Activated T-helper 2 cell treated with anti-CD3 and anti-CD28 coated beads, Interferon-gamma antibody, Interleukin-2, Interleukin-4, amounts not matched to agents 10 μg/mL and 5 μg/mL and 100 μg/mL, durations not matched to agents 14 hours and 24 hours and 36 hours (primary cell): Measurements from ENCODE around the gene GPR78. TPM values are rescaled to one million over a fixed set of nuclear protein-coding genes. Genes with fewer than 3 reads are reported as not detected.

ENCODE experiments used
- DNase-seq: peaks from one replicate; pipeline ENCODE4 v3.0.0; 2021; ENCODE audit warnings: low spot score
- H3K27ac Mint-ChIP-seq: one replicate; pipeline ENCODE4 v1.8.0; 2021; ENCODE audit warnings: mixed read lengths
- H3K27me3 Mint-ChIP-seq: one replicate; pipeline ENCODE4 v1.8.0; 2021; ENCODE audit warnings: low read depth, mixed read lengths
- H3K36me3 Mint-ChIP-seq: one replicate; pipeline ENCODE4 v1.8.0; 2021; ENCODE audit warnings: low read depth, mixed read lengths
- H3K4me1 Mint-ChIP-seq: one replicate; pipeline ENCODE4 v1.8.0; 2021; ENCODE audit warnings: low read depth, mixed read lengths
- H3K4me3 Mint-ChIP-seq: one replicate; pipeline ENCODE4 v1.8.0; 2021; ENCODE audit warnings: low read depth, mild to moderate bottlenecking, moderate library complexity, mixed read lengths
- H3K9me3 Mint-ChIP-seq: one replicate; pipeline ENCODE4 v1.8.0; 2021; ENCODE audit warnings: mixed read lengths
- intact Hi-C: fragments of 100-400 bp; cut with micrococcal nuclease; formaldehyde crosslinking; loops from one replicate; pipeline ENCODE4 v1.15.1; 2023
- total RNA-seq: library from RNA; stranded (reverse); gene quantifications from 2 replicates; pipeline ENCODE4 v1.2.3, GENCODE V29; 2022

Gene GPR78
- total RNA-seq, 1 donor from 2014 or later, result not detected

DNA sequence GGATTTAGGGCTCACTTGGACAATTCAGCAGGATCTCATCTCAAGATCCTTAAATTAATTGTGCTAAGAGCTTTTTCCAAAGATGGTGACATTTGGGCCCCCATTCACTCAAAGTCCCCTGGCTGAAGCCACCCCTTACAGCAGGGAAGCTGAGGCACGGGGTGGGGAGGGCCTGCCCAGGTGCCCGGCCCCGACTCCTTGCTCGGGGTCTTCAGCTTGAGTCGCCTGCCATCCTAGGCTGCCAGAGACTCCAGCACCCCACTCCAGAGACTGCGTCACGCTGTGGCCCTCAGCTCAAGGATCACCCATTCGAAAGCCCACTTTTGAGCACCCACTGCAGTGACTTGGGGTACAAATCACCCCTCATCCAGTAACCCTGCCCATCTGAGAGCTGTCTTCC, 39.2 kb upstream of the GPR78 start:
- no peak for DNase-seq
- H3K4me1 Mint-ChIP-seq, result peaks cover 5% of the 10 kb centered on the region
- no peak overlapping the region for H3K27ac Mint-ChIP-seq
- no peaks in the 10 kb centered on the region for H3K27me3 Mint-ChIP-seq
- H3K4me3 Mint-ChIP-seq, result no peak overlapping the region
- intact Hi-C loops, result no loop called here
- no peaks in the 10 kb centered on the region for H3K9me3 Mint-ChIP-seq
- H3K36me3 Mint-ChIP-seq, result no peaks in the 10 kb centered on the region

DNA sequence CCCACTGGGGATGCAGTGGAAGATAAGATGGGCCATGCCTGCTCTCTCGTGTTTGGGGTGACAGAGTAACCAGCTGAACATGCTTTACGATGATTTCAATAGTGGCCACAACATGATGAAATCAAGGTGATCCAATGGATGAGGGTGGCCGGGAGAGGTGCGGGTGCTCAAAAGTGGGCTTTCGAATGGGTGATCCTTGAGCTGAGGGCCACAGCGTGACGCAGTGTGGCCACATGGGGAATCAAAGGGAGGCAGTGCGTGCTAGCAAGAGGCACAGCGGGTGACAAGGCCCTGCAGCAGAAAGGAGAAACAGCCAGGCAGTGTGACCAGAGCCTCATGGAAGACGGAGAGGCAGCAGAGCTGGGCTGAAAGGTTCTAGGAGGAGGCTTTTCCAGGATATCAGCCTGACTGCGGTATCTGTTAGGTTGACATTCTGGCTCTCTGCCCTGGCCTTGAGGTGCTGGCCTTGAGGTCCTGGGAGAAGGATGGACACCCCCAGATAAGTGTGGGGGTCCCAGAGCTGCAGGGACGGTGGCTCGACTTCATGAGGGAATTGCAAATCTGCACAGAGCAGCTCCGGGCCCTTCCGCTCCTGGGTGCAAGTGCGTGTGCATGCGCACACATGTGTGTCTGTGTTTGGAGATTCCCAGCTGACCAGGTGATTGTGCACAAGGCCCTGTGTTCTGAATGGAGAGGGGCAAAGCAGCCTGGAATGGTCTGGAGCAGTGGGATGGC, 38.0 kb upstream of the GPR78 start:
- intact Hi-C loops, result no loop called here
- no peak for DNase-seq
- Mint-ChIP-seq H3K4me3 (no peak overlapping the region), H3K27me3 (no peaks in the 10 kb centered on the region), H3K36me3 (no peaks in the 10 kb centered on the region), H3K27ac (no peak overlapping the region), H3K9me3 (no peaks in the 10 kb centered on the region), H3K4me1 (peaks cover 5% of the 10 kb centered on the region)

DNA sequence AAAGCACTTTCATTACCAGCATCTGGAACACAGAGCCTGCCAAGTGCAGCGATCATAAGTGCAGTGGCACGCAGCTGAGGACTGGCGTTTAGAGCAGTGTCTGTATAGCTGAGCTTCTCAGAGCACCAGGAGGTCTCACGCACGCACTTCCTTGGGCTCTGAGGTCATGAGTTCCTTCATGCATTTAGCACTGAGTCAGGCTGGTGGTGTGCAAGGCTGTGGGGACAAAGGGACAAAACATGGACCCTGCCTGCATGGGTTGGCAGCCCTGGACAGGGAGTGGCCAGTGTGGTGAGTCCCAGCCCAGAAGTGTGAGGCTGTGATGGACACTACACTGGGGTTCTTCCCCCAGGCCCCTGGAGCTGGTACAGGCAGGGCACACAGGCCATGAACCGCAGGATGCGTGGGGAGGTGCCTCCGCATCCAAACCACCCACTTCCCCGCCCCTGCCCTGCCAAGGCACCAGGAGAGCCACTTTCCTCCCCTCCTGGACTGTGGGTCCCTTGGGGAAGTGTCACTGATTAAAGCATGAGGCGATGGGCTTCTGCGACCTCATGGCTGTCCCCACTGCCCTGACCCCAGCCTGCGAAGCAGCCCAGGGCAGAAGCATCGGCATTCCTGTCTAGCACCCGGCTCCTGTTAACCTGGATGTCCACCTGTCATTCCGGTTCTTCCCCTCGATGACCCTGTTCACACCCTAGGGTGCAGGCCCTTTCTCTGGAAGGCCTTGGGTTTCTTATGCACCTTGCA, 37.2 kb upstream of the GPR78 start:
- Mint-ChIP-seq H3K4me1 (peaks cover 5% of the 10 kb centered on the region), H3K36me3 (no peaks in the 10 kb centered on the region), H3K4me3 (no peak overlapping the region), H3K9me3 (no peaks in the 10 kb centered on the region), H3K27me3 (no peaks in the 10 kb centered on the region), H3K27ac (no peak overlapping the region)
- DNase-seq, result no peak
- intact Hi-C loops, result no loop called here

DNA sequence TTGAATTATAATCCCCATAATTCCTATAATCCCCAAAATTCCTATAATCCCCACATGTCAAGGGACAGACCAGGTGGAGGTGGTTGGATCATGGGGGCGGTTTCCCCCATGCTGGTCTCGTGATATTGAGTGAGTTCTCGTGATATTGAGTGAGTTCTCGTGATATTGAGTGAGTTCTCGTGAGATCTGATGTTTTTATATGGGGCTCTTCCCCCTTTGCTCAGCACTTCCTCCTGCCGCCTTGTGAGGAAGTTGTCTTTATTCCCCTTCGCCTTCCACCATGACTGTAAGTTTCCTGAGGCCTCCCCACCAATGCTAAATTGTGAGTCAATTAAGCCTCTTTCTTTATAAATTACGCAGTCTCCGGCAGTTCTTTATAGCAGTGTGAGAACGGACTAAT, 36.6 kb upstream of the GPR78 start:
- H3K4me1 Mint-ChIP-seq, result peaks cover 5% of the 10 kb centered on the region
- no peak for DNase-seq
- no peaks in the 10 kb centered on the region for H3K9me3 Mint-ChIP-seq
- H3K27me3 Mint-ChIP-seq, result no peaks in the 10 kb centered on the region
- H3K27ac Mint-ChIP-seq, result no peak overlapping the region
- H3K36me3 Mint-ChIP-seq, result no peaks in the 10 kb centered on the region
- intact Hi-C loops, result no loop called here
- H3K4me3 Mint-ChIP-seq, result no peak overlapping the region

DNA sequence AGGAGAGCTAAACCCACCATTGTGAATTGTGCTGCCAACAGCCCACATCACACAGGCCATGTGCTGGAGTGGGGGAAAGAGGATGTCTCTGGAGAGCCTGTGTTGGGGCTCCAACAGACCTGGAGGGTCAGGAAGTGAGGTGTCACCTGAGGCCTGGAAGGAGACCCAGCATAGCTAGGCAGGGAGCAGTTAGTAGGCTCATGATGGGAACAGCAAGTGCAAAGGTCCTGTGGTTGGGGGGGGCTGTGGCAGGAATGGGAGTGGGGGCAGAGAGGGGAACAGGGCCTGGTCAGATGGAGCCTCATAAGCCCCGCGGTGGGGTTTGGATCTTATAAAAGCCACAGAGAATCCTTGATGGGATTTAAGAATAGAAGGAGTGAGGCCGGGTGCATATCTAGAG, 35.9 kb upstream of the GPR78 start:
- no peaks in the 10 kb centered on the region for H3K27me3 Mint-ChIP-seq
- DNase-seq, result no peak
- intact Hi-C loops, result no loop called here
- peaks cover 5% of the 10 kb centered on the region for H3K4me1 Mint-ChIP-seq
- no peaks in the 10 kb centered on the region for H3K36me3 Mint-ChIP-seq
- H3K9me3 Mint-ChIP-seq, result no peaks in the 10 kb centered on the region
- H3K4me3 Mint-ChIP-seq, result no peak overlapping the region
- H3K27ac Mint-ChIP-seq, result no peak overlapping the region

DNA sequence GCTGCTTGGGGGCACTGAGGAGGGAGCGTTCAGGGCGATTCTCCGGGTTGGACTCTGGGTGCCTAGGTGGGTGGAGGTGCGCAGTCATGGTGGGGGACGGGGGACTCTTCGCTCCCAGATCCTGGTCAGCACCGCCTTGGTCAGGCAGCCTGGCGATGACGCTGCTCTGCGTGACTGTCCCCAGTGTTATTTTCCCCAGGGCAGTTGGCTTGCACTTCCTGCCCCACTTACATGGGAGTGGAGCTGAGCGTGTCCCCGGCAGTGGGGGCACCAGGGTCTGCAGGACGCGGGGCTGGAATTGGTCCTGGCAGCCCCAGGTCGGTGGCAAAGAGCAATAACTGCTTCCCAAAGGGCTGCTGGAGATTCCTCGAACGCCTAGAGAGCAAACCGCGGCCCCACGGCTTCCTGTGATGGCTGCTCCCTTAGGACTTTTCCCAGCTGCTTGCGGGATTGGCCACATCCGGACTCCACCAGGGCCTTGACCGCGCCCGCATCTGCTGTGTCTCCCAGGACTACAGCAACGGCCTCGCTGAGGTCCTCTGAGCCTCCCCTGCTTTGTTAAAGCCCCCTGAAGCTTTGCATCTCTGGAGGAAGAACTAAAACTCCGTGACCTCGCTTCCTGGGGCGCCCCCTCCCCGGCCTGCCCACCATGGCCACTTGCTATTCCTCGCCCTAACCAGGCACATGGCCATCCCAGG, 35.3 kb upstream of the GPR78 start:
- intact Hi-C loops, result loop anchor here (5.0 kb wide), 1 partner anchor 78 kb away; no protein-coding TSS in a partner anchor
- Mint-ChIP-seq H3K27ac (no peak overlapping the region), H3K36me3 (no peaks in the 10 kb centered on the region), H3K4me3 (no peak overlapping the region), H3K4me1 (peaks cover 4% of the 10 kb centered on the region), H3K9me3 (no peaks in the 10 kb centered on the region), H3K27me3 (no peaks in the 10 kb centered on the region)
- no peak for DNase-seq

DNA sequence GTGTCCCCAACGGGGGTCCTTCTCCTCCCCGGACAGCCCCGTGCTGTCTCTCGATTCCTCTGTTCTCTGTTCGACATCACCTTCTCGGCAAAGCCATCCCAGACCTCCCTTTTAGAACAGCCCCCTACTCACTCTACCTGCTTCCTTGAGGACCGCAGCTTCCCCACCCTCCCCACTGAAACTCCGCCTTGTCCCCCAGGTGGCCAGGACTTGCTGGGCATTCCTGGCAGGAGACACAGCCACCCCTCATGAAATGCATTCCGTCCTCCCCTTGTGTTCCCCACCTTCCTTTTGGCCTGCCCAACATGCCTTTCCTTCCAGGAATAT, 34.8 kb upstream of the GPR78 start:
- H3K9me3 Mint-ChIP-seq, result no peaks in the 10 kb centered on the region
- no peaks in the 10 kb centered on the region for H3K36me3 Mint-ChIP-seq
- intact Hi-C loops, result loop anchor here (5.0 kb wide), 1 partner anchor 78 kb away; no protein-coding TSS in a partner anchor
- no peak overlapping the region for H3K4me3 Mint-ChIP-seq
- H3K27me3 Mint-ChIP-seq, result no peaks in the 10 kb centered on the region
- DNase-seq, result no peak
- H3K27ac Mint-ChIP-seq, result no peak overlapping the region
- H3K4me1 Mint-ChIP-seq, result no peaks in the 10 kb centered on the region

DNA sequence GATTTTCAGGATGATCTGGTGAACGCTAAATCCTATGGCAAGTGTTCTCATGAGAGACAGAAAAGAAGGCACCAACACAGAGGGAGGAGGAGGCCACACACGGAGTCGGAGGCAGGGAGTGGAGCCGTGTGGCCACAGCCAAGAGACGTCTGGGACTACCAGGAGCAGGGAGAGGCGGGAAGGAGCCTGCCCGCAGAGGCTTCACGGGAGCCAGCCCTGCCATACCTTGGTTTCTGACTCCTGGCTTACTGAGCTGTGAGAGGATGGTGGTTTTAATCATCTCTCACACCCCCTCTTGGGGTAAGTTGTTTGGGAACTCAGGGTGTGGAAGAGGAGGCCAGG, 33.5 kb upstream of the GPR78 start:
- no peaks in the 10 kb centered on the region for H3K9me3 Mint-ChIP-seq
- no peak for DNase-seq

DNA sequence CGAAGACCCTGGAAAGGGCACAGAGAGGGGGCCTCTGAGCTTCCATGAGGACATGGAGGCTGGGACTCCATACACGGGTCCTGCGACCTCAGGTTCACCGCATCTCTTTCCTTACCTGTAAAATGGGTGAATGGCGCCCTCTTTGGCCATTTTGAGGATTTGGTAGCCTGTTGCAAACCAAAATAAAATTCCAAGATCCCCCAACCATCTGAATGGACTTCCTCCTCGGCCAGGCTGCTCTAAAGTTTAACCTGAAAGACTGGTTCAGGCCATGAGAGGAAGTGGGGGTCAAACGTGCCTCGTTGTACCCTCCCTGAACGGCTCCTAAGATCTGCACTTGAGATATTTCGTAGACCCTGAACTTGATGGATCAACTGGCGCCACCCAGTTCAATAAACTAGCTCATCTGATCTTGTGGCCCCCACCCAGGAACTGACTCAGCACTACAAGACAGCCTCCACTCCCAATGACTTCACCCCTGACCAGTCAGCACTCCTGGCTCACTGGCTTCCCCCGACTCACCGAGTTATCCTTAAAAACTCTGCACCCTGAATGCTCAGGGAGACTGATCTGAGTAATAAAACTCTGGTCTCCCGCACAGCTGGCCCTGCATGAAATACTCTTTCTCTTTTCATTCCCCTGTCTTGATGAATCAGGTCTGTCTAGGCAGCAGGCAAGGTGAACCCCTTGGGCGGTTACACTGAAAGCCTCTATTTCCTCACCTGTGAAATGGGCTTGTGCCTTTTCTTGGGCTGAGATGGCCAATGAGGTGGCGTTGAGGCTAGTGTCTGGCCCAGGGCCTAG, 32.9 kb upstream of the GPR78 start:
- Mint-ChIP-seq H3K4me3 (no peak overlapping the region), H3K36me3 (no peaks in the 10 kb centered on the region), H3K27ac (no peak overlapping the region), H3K9me3 (no peaks in the 10 kb centered on the region), H3K4me1 (no peaks in the 10 kb centered on the region), H3K27me3 (no peaks in the 10 kb centered on the region)
- intact Hi-C loops, result loop anchor here (5.0 kb wide), 1 partner anchor 80 kb away; no protein-coding TSS in a partner anchor
- DNase-seq, result no peak

More for the DNA sequence above, 33.5 kb upstream of the GPR78 start:
- H3K4me1 Mint-ChIP-seq, result no peaks in the 10 kb centered on the region
- H3K27ac Mint-ChIP-seq, result no peak overlapping the region
- H3K36me3 Mint-ChIP-seq, result no peaks in the 10 kb centered on the region
- no peak overlapping the region for H3K4me3 Mint-ChIP-seq
- no peaks in the 10 kb centered on the region for H3K27me3 Mint-ChIP-seq
- intact Hi-C loops, result loop anchor here (5.0 kb wide), 1 partner anchor 79 kb away; no protein-coding TSS in a partner anchor

DNA sequence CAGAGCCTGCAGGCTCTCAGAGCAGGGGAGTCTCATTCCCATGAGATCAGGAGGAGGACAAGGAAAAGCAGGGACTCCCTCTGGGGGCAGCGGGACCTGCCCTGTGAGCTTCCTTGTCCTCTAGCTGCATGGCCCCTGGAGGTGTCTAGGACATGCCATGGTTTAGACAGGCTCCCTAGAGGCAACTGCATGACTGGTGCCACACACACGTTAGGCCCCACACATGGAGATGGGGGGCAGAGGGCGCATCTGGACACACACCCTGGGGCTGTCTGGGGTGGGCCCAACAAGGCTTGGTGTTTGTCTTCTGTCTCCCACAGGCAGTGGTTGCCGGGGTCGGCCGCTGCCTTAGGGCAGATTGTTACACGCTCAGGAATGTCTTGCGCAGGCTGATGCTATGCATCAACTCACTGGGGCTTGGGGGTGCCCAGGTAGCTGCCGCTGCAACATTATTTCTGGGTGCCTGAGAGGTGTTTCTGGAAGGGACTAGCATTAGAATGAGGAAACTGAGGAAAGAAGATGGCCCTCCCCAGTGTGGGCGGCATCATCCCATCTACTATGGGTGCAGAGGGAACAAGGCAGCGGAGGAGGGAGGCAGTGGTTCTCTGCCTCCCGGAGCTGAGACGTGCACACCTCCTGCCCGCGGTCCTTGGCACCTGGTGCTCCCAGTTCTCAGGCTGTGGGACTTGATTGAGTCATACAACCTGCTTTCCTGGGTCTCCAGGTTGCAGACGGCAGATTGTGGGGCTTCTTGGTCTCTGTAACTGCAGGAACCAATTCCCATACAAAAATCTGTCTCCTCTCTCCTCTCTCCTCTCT, 32.1 kb upstream of the GPR78 start:
- no peak for DNase-seq
- Mint-ChIP-seq H3K27me3 (no peaks in the 10 kb centered on the region), H3K36me3 (no peaks in the 10 kb centered on the region), H3K4me3 (no peak overlapping the region), H3K27ac (no peak overlapping the region), H3K9me3 (no peaks in the 10 kb centered on the region), H3K4me1 (no peaks in the 10 kb centered on the region)
- intact Hi-C loops, result loop anchor here (5.0 kb wide), 1 partner anchor 81 kb away; no protein-coding TSS in a partner anchor

DNA sequence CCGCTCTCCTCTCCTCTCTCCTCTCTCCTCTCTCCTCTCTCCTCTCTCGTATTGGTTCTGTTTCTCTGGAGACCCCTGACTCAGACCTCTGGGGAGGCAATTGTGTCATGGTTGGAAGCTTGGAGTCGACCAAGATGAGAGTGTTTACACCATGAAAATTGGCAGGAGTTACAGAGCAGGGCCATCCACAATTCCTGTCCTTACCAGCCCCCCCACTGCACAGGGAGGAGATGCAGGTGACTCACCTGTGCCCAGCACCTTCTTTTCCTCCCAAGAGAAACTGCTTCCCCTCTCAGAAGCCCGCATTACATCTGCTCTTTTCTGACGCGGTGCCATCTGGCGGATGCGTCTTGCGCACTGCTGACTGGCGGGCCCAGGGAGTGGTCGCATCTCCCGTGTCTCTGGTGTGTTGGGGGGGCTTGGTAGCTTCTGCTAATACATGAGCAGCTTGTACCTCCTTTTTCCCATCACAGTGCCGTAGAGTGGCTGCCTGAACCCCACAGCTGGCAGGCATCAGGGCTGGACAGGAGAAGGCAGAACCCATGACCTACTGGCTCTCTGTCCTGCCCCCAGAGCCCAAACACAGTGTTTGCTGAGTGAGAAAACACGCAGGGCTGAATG, 31.4 kb upstream of the GPR78 start:
- H3K27me3 Mint-ChIP-seq, result no peaks in the 10 kb centered on the region
- DNase-seq, result no peak
- H3K36me3 Mint-ChIP-seq, result no peaks in the 10 kb centered on the region
- intact Hi-C loops, result loop anchor here (5.0 kb wide), 1 partner anchor 82 kb away; no protein-coding TSS in a partner anchor
- H3K4me3 Mint-ChIP-seq, result no peak overlapping the region
- H3K4me1 Mint-ChIP-seq, result no peaks in the 10 kb centered on the region
- H3K27ac Mint-ChIP-seq, result no peak overlapping the region
- H3K9me3 Mint-ChIP-seq, result no peaks in the 10 kb centered on the region
